Measurements from ENCODE around the gene CFAP92. TPM values are rescaled to one million over a fixed set of nuclear protein-coding genes. Genes with fewer than 3 reads are reported as not detected.

Gene CFAP92
- total RNA-seq, 3 donors from 2014 or later: 0.66 to 1.4 (median 1.3) TPM

DNA sequence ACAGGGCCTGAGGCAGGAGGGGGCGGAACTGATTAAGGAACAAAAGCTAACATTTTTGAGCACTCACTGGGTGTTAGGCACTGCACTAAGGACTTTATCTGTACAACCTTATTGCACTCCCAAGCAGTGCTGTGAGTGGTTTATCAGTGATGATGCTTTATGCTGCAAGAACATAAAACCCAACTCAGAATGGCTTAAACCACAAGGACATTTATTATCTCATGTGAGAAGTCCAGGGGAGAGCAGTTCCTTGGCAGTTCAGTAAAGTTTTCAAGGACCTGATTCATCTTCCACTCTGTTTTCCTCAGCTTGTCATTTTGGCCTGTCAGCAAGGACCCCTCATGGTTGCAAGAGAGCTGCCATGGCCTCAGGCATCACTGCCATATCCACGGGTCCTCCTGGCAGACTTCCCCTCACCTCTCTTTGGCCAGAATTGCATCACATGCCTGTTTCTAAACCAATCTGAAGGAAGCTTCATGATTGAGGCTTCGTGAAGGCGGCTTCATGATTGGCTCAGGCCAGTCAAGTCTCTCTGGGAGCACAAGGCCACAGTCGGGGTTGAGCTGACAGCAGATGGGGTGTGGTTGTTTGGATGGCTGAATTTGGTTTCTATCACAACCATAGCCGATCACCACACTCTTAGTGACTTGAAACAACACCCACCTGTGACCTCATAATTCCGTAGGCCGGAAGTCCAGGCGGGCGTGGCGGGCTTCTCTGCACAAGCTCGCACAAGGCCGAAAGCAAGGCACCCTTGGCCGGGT, 23.0 kb upstream of the CFAP92 start:
- DNase-seq (ENCODE audit: low spot score in 2 of 2): no peak
- H3K4me1 ChIP-seq: no peaks in the 10 kb centered on the region
- H3K27me3 ChIP-seq: no peaks in the 10 kb centered on the region
- H3K36me3 ChIP-seq: no peaks in the 10 kb centered on the region
- TF ChIP-seq POLR2AphosphoS5 (IDR thresholded peaks at IDR 0.05) (no peak), POLR2A (IDR thresholded peaks at IDR 0.05) (no peak), CTCF (IDR thresholded peaks at IDR 0.05) (no peak)
- H3K27ac ChIP-seq: peak overlapping the region; percentile 14 to 78
- intact Hi-C loops (cut with DNase I; ENCODE audit: low total_unique reads): loop anchor here (1.0 to 5.0 kb wide), 2 partner anchors 18 to 530 kb away; no protein-coding TSS in a partner anchor
- no peaks in the 10 kb centered on the region for H3K9me3 ChIP-seq
- no peak overlapping the region for H3K4me3 ChIP-seq

- Histone ChIP-seq H3K27ac (peak overlapping the region; percentile 14 to 78), H3K36me3 (no peaks in the 10 kb centered on the region), H3K9me3 (no peaks in the 10 kb centered on the region), H3K4me3 (no peak overlapping the region), H3K27me3 (no peaks in the 10 kb centered on the region), H3K4me1 (no peaks in the 10 kb centered on the region)
- TF ChIP-seq POLR2A (IDR thresholded peaks at IDR 0.05): no peak
- no peak for TF ChIP-seq POLR2AphosphoS5 (IDR thresholded peaks at IDR 0.05)
- intact Hi-C loops (cut with DNase I; ENCODE audit: low total_unique reads): loop anchor here (1.0 to 5.0 kb wide), 2 partner anchors 17 to 529 kb away; no protein-coding TSS in a partner anchor
- no peak for DNase-seq (ENCODE audit: low spot score in 2 of 2)
Measured at GRCh38 chr3:129016356-129016719, 22.5 kb upstream of the CFAP92 start.

DNA sequence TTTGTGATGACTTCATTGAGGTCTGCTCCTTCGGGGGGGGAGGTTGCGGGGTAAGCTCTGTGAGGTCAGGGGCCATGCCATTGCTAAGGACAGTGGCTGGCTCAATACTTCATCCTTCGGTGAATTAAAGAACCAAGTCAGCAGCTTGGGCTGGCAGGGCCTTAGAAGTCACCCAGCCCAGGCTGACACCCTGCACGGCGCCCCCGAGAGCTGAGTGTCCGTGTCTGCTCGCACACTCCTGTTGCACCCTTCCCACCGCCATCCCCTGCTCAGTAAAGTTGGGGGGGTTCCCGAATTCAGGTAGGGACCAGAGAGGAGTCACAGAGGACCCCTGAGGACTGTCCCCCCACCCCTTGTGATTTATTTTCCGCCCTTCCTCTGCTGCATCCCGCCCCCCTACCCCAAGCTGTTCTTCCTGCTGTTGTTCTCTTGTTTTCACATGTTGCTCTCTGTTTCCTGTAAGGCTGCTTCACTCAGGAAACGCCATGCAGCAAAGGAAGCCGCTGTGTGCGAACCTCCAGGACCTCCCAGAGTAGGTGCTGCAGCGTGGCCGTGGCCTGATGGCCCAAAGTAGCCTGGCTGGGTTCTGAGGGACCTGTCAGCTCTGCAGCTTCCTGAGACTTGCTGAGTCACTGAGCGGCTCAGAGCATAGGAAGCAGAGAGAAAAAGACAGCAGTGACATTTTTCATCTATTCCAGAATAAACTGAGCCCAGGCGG, 21.7 kb upstream of the CFAP92 start:
- no peaks in the 10 kb centered on the region for H3K27me3 ChIP-seq
- no peak for TF ChIP-seq POLR2AphosphoS5 (IDR thresholded peaks at IDR 0.05)
- DNase-seq (ENCODE audit: low spot score in 2 of 2): no peak
- intact Hi-C loops (cut with DNase I; ENCODE audit: low total_unique reads): loop anchor here (1.0 to 5.0 kb wide), 2 partner anchors 16 to 528 kb away; no protein-coding TSS in a partner anchor
- peak overlapping the region; percentile 17 to 78 for H3K27ac ChIP-seq
- no peaks in the 10 kb centered on the region for H3K4me1 ChIP-seq
- no peaks in the 10 kb centered on the region for H3K36me3 ChIP-seq
- no peaks in the 10 kb centered on the region for H3K9me3 ChIP-seq
- H3K4me3 ChIP-seq: no peak overlapping the region

DNA sequence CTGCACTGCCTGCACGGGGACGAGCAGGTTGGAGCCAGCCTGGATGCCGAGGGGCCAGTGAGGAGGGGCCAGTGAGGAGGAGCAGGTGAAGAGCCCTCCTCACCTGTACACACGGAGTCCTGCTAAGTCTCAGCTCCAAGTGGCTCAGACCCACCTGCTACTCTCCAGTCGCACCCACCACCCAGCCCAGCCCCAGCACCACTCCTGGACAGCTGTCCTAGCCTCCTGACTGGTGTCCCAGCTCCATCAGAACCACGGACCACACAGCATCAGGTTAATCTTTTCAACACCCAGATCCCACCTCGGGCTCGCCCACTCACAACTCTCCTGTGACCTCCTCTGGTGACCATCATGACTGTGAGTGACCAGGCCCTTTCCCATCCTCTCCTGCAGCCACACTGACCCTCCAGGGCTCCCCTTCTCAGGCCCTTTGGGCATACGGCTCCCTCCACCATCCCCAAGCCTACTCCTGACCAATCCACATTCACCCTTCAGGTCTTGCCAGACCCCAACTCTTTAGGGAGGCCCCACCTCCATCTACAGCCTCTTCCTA, 21.0 kb upstream of the CFAP92 start:
- no peaks in the 10 kb centered on the region for H3K4me1 ChIP-seq
- no peak overlapping the region for H3K4me3 ChIP-seq
- intact Hi-C loops (cut with DNase I; ENCODE audit: low total_unique reads): loop anchor here (5.0 kb wide), 1 partner anchor 528 kb away; no protein-coding TSS in a partner anchor
- H3K27ac ChIP-seq: peak overlapping the region; percentile 17 to 78
- H3K9me3 ChIP-seq: no peaks in the 10 kb centered on the region
- no peak for TF ChIP-seq POLR2AphosphoS5 (IDR thresholded peaks at IDR 0.05)
- no peak for TF ChIP-seq CTCF (IDR thresholded peaks at IDR 0.05)
- no peak for TF ChIP-seq POLR2A (IDR thresholded peaks at IDR 0.05)
- H3K36me3 ChIP-seq: no peaks in the 10 kb centered on the region
- H3K27me3 ChIP-seq: no peaks in the 10 kb centered on the region
- no peak for DNase-seq (ENCODE audit: low spot score in 2 of 2)

DNA sequence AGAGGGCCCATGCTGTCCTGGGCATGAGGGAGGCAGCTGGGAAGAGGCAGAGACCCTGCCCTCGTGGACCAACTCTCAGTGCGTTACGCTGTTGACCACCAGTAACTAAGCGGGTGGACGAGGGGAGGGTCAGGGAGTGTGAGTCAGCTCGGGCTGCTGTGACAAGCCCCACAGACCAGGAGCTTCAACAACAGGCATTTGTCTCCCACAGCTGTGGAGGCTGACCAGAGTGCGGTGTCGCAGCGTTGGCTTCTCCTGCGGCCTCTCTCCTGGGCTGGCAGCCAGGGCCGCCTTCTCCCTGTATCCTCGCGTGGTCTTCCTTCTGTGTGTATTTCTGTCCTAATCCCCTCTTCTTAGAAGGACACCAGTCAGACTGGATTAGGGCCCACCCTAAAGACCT, 20.3 kb upstream of the CFAP92 start:
- no peak overlapping the region for H3K4me3 ChIP-seq
- no peak for DNase-seq (ENCODE audit: low spot score in 2 of 2)
- no peaks in the 10 kb centered on the region for H3K9me3 ChIP-seq
- peak overlapping the region in 1 of 2 donors; percentile 78 for H3K27ac ChIP-seq
- no peaks in the 10 kb centered on the region for H3K4me1 ChIP-seq
- TF ChIP-seq POLR2AphosphoS5 (IDR thresholded peaks at IDR 0.05) (no peak), POLR2A (IDR thresholded peaks at IDR 0.05) (no peak)
- no peaks in the 10 kb centered on the region for H3K36me3 ChIP-seq
- intact Hi-C loops (cut with DNase I; ENCODE audit: low total_unique reads): no loop called here
- no peaks in the 10 kb centered on the region for H3K27me3 ChIP-seq

DNA sequence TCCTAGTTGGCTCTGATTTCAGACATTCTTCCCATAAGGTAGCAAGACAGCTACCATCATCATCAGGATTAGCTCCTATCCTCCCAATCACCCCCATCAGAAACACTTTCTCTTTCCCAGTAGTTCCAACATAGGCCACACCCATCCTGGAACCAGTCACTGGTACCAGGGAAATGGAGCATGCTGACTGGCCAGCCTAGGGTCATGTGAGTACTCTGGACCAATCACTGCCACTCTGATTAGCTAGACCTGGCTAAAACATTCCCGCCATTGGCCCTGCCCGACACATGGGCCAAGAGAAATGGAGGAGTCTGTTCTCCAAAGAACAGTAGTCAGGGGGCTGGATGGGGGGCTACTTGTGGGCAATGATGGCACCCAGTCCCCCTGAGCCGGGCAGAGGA, 19.6 kb upstream of the CFAP92 start:
- no peak for DNase-seq (ENCODE audit: low spot score in 2 of 2)
- no peaks in the 10 kb centered on the region for H3K27me3 ChIP-seq
- no peaks in the 10 kb centered on the region for H3K4me1 ChIP-seq
- no peak overlapping the region for H3K4me3 ChIP-seq
- no peaks in the 10 kb centered on the region for H3K36me3 ChIP-seq
- no peak overlapping the region for H3K27ac ChIP-seq
- intact Hi-C loops (cut with DNase I; ENCODE audit: low total_unique reads): no loop called here
- TF ChIP-seq POLR2AphosphoS5 (IDR thresholded peaks at IDR 0.05) (no peak), CTCF (IDR thresholded peaks at IDR 0.05) (no peak), POLR2A (IDR thresholded peaks at IDR 0.05) (no peak)
- no peaks in the 10 kb centered on the region for H3K9me3 ChIP-seq

All from breast epithelium (tissue), 4 donors.